ENCODE data around the gene MDN1. TPM values are rescaled to one million over a fixed set of nuclear protein-coding genes. Genes with fewer than 3 reads are reported as not detected.

MDN1 gene
- total and polyA plus RNA-seq, 2 of the 13 experiments (the other 11 are each of a cell fraction or from before 2014, with no cell fraction given): 18.8 to 52.9 TPM

DNA sequence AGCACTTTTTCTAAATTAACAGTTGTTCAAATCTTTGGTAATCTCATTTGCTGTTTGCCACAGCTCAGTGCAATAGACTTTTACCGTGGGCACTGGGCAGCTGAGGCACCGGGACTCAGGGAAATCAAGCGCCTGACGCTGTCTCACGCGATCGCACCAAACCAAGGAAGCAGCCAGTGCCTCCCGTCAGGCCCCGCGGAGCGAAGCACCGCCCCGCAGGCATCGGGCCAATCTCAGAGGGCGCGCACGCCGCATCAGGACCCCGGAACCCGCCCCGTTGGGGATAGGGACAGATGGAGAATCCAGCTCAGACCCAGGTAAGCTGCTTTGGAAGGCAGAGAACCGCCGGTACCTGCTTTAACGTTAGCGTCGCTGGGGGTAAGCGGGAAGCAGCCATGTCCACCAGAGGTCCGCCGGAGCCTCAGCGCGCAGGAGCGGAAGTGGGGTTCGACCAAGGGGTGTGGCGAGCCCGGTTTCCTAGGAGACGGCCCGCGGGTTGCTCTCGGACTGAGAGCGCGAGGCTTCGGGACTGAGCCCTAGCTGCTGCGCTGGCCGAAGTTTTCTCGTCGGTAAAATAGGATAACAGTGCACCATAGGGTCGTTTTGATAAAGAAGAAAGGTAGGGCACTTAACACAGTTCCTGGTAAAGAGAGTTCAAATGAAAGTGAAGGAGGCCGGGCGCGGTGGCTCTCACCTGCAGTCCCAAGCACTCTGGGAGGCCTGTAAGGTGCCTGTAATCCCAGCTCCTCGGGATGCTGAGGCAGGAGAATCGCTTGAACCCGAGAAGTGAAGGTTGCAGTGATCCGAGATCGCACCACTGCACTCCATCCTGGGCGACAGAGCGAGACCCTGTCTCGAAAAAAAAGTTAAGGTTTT lies 181.0 kb downstream of the MDN1 start, which contains the start of gene LYRM2 (continued):
- TF ChIP-seq, protein P1, sequence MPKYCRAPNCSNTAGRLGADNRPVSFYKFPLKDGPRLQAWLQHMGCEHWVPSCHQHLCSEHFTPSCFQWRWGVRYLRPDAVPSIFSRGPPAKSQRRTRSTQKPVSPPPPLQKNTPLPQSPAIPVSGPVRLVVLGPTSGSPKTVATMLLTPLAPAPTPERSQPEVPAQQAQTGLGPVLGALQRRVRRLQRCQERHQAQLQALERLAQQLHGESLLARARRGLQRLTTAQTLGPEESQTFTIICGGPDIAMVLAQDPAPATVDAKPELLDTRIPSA (CRISPR knock-in tag; IDR thresholded peaks at IDR 0.05; ENCODE audit: borderline replicate concordance): no peak
- peak; percentile 65; the same call in 1 of the 2 replicates for TF ChIP-seq HES4 (CRISPR knock-in tag; IDR thresholded peaks at IDR 0.05; ENCODE audit: borderline replicate concordance)
- no peak for TF ChIP-seq IKZF1 (IDR thresholded peaks at IDR 0.05)
- TF ChIP-seq SIX4 (CRISPR knock-in tag; IDR thresholded peaks at IDR 0.05): no peak
- TF ChIP-seq, protein P2, sequence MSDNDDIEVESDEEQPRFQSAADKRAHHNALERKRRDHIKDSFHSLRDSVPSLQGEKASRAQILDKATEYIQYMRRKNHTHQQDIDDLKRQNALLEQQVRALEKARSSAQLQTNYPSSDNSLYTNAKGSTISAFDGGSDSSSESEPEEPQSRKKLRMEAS (IDR thresholded peaks at IDR 0.05): peak; percentile 88
- TF ChIP-seq ZNF350 (CRISPR knock-in tag; IDR thresholded peaks at IDR 0.05; ENCODE audit: borderline replicate concordance, low read depth): peak; percentile 93; the same call in 1 of the 2 replicates
- TF ChIP-seq, protein P3, sequence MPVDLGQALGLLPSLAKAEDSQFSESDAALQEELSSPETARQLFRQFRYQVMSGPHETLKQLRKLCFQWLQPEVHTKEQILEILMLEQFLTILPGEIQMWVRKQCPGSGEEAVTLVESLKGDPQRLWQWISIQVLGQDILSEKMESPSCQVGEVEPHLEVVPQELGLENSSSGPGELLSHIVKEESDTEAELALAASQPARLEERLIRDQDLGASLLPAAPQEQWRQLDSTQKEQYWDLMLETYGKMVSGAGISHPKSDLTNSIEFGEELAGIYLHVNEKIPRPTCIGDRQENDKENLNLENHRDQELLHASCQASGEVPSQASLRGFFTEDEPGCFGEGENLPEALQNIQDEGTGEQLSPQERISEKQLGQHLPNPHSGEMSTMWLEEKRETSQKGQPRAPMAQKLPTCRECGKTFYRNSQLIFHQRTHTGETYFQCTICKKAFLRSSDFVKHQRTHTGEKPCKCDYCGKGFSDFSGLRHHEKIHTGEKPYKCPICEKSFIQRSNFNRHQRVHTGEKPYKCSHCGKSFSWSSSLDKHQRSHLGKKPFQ (CRISPR knock-in tag; IDR thresholded peaks at IDR 0.05; ENCODE audit: insufficient replicate concordance): no peak
- TF ChIP-seq ZFP37 (CRISPR knock-in tag; IDR thresholded peaks at IDR 0.05; ENCODE audit: borderline replicate concordance): 0 out of 2 replicates have a peak, but pooled peaks have one; percentile 62
- peak; percentile 29; the same call in 1 of the 2 replicates for TF ChIP-seq SP5 (CRISPR knock-in tag; IDR thresholded peaks at IDR 0.05; ENCODE audit: borderline replicate concordance, low read depth)
- TF ChIP-seq SALL1 (CRISPR knock-in tag; IDR thresholded peaks at IDR 0.05): peak; percentile 85; the same call in 1 of the 2 replicates
- TF ChIP-seq, protein P4, sequence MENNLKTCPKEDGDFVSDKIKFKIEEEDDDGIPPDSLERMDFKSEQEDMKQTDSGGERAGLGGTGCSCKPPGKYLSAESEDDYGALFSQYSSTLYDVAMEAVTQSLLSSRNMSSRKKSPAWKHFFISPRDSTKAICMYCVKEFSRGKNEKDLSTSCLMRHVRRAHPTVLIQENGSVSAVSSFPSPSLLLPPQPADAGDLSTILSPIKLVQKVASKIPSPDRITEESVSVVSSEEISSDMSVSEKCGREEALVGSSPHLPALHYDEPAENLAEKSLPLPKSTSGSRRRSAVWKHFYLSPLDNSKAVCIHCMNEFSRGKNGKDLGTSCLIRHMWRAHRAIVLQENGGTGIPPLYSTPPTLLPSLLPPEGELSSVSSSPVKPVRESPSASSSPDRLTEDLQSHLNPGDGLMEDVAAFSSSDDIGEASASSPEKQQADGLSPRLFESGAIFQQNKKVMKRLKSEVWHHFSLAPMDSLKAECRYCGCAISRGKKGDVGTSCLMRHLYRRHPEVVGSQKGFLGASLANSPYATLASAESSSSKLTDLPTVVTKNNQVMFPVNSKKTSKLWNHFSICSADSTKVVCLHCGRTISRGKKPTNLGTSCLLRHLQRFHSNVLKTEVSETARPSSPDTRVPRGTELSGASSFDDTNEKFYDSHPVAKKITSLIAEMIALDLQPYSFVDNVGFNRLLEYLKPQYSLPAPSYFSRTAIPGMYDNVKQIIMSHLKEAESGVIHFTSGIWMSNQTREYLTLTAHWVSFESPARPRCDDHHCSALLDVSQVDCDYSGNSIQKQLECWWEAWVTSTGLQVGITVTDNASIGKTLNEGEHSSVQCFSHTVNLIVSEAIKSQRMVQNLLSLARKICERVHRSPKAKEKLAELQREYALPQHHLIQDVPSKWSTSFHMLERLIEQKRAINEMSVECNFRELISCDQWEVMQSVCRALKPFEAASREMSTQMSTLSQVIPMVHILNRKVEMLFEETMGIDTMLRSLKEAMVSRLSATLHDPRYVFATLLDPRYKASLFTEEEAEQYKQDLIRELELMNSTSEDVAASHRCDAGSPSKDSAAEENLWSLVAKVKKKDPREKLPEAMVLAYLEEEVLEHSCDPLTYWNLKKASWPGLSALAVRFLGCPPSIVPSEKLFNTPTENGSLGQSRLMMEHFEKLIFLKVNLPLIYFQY (CRISPR knock-in tag; IDR thresholded peaks at IDR 0.05; ENCODE audit: borderline replicate concordance): no peak; the same call in 1 of the 2 replicates
- TF ChIP-seq ETV5 (CRISPR knock-in tag; IDR thresholded peaks at IDR 0.05; ENCODE audit: borderline replicate concordance): peak; percentile 54
- peak; percentile 55; the same call in 1 of the 2 replicates for TF ChIP-seq NR2C2 (CRISPR knock-in tag; IDR thresholded peaks at IDR 0.05; ENCODE audit: borderline replicate concordance)
- TF ChIP-seq MTF2 (CRISPR knock-in tag; IDR thresholded peaks at IDR 0.05; ENCODE audit: borderline replicate concordance): no peak
- TF ChIP-seq SYNCRIP (IDR thresholded peaks at IDR 0.05; ENCODE audit: insufficient read depth, low read depth, low read length): no peak
- peak; percentile 68 for TF ChIP-seq ZNF768 (CRISPR knock-in tag; IDR thresholded peaks at IDR 0.05)
- TF ChIP-seq MEIS2 (CRISPR knock-in tag; IDR thresholded peaks at IDR 0.05): peak; percentile 70; the same call in 1 of the 2 replicates
- no peak for TF ChIP-seq MTA3 (CRISPR knock-in tag; IDR thresholded peaks at IDR 0.05)
- TF ChIP-seq HNRNPH1 (optimal IDR thresholded peaks at IDR 0.05; ENCODE audit: low read depth, low read length): no peak
- 0 out of 2 replicates have a peak, but pooled peaks have one; percentile 10 for TF ChIP-seq ZNF121 (CRISPR knock-in tag; IDR thresholded peaks at IDR 0.05)
- no peak for TF ChIP-seq MED8 (CRISPR knock-in tag; IDR thresholded peaks at IDR 0.05; ENCODE audit: insufficient replicate concordance)
- peak; percentile 62 for TF ChIP-seq FOXK1 (CRISPR knock-in tag; IDR thresholded peaks at IDR 0.05; ENCODE audit: borderline replicate concordance, low read depth)
- TF ChIP-seq PAX8 (CRISPR knock-in tag; IDR thresholded peaks at IDR 0.05; ENCODE audit: borderline replicate concordance): no peak

Measured in HepG2 (cell line).